GM23338 (cell line): ENCODE results near the gene LRP1B. TPM values are rescaled to one million over a fixed set of nuclear protein-coding genes. Genes with fewer than 3 reads are reported as not detected.
A peak's percentile ranks its signal among the peaks of the same experiment; 100 is the strongest.

Source experiments
- ATAC-seq: fragments of 200-7000 bp; cut with Tn5 transposase; 3 replicates; pipeline ENCODE4 v1.9.1; 2020
- DNase-seq: peaks from one replicate; pipeline ENCODE4 v3.0.0-alpha.2; 2015; ENCODE audit warnings: low spot score
- H2AFZ ChIP-seq: fragments of 200-600 bp; sonication (generic); 2 replicates; pipeline ENCODE4 v1.8.0; 2016; ENCODE audit warnings: antibody characterized with exemption, mild to moderate bottlenecking, moderate library complexity
- H3F3A ChIP-seq: fragments of 200-600 bp; sonication (generic); replicated peaks from 2 replicates; pipeline ENCODE4 v1.8.0; 2017; ENCODE audit warnings: antibody characterized with exemption, mixed run types, low read depth
- H3K27ac ChIP-seq: fragments of 200-600 bp; sonication (generic); 2 replicates; pipeline ENCODE4 v1.6.1; 2016; ENCODE audit warnings: low read depth
- H3K27me3 ChIP-seq: fragments of 200-600 bp; sonication (generic); 2 replicates; pipeline ENCODE4 v1.8.0; 2016; ENCODE audit warnings: mild to moderate bottlenecking, mixed run types, moderate library complexity; ENCODE audit not compliant: insufficient read depth
- H3K36me3 ChIP-seq: fragments of 200-600 bp; sonication (generic); 2 replicates; pipeline ENCODE4 v1.8.0; 2016; ENCODE audit warnings: mild to moderate bottlenecking; ENCODE audit not compliant: insufficient read depth
- H3K4me1 ChIP-seq: fragments of 200-600 bp; sonication (generic); 2 replicates; pipeline ENCODE4 v1.8.0; 2016; ENCODE audit warnings: mild to moderate bottlenecking, moderate library complexity; ENCODE audit not compliant: insufficient read depth
- H3K4me2 ChIP-seq: fragments of 200-600 bp; sonication (generic); 2 replicates; pipeline ENCODE4 v1.7.1; 2017; ENCODE audit warnings: mixed run types
- H3K4me3 ChIP-seq: fragments of 200-600 bp; sonication (generic); 2 replicates; pipeline ENCODE4 v1.6.1; 2016; ENCODE audit warnings: mixed run types
- H3K79me2 ChIP-seq: fragments of 200-600 bp; sonication (generic); replicated peaks from 2 replicates; pipeline ENCODE4 v1.8.0; 2017; ENCODE audit warnings: mild to moderate bottlenecking; ENCODE audit not compliant: insufficient read depth
- H3K9me2 ChIP-seq: fragments of 200-600 bp; sonication (generic); 2 replicates; pipeline ENCODE4 v1.8.0; 2017; ENCODE audit not compliant: insufficient read depth
- H4K20me1 ChIP-seq: fragments of 200-600 bp; sonication (generic); replicated peaks from 2 replicates; pipeline ENCODE4 v1.8.0; 2017; ENCODE audit warnings: mild to moderate bottlenecking; ENCODE audit not compliant: insufficient read depth
- H3K27ac Mint-ChIP-seq: 2 replicates; pipeline ENCODE4 v1.8.0; 2020; ENCODE audit warnings: inconsistent platforms, mild to moderate bottlenecking, moderate library complexity, mixed read lengths
- H3K27me3 Mint-ChIP-seq: 3 replicates; pipeline ENCODE4 v1.8.0; 2022; ENCODE audit warnings: low read depth, mild to moderate bottlenecking, moderate library complexity, mixed read lengths, inconsistent platforms; ENCODE audit not compliant: insufficient read depth, poor library complexity
- H3K36me3 Mint-ChIP-seq: 3 replicates; pipeline ENCODE4 v1.8.0; 2021; ENCODE audit warnings: low read depth, mild to moderate bottlenecking, inconsistent platforms, moderate library complexity, mixed read lengths
- H3K4me1 Mint-ChIP-seq: 3 replicates; pipeline ENCODE4 v1.8.0; 2020; ENCODE audit warnings: mild to moderate bottlenecking, inconsistent platforms, mixed read lengths
- H3K4me3 Mint-ChIP-seq: 3 replicates; pipeline ENCODE4 v1.8.0; 2021; ENCODE audit warnings: moderate library complexity, mild to moderate bottlenecking, inconsistent platforms, mixed read lengths
- H3K9me3 Mint-ChIP-seq: 3 replicates; pipeline ENCODE4 v1.8.0; 2020; ENCODE audit warnings: moderate library complexity, mild to moderate bottlenecking, inconsistent platforms, mixed read lengths
- EZH2 ChIP-seq: fragments of 200-600 bp; sonication (generic); IDR thresholded peaks from one replicate; pipeline ENCODE4 v1.8.0; 2017; ENCODE audit warnings: antibody characterized with exemption, mild to moderate bottlenecking, low read depth; ENCODE audit not compliant: unreplicated experiment
- EZH2phosphoT487 ChIP-seq: fragments of 200-600 bp; sonication (generic); IDR thresholded peaks from one replicate; pipeline ENCODE4 v1.8.1; 2018; ENCODE audit warnings: antibody characterized with exemption; ENCODE audit not compliant: unreplicated experiment
- JUNB ChIP-seq: IDR thresholded peaks from one replicate; pipeline ENCODE4 v1.6.1; 2016; ENCODE audit warnings: antibody characterized with exemption; ENCODE audit not compliant: unreplicated experiment
- NANOG ChIP-seq: IDR thresholded peaks from 2 replicates; pipeline ENCODE4 v1.6.1; 2016; ENCODE audit warnings: antibody characterized with exemption, borderline replicate concordance
- REST ChIP-seq: IDR thresholded peaks from one replicate; pipeline ENCODE4 v1.6.1; 2018; ENCODE audit warnings: antibody characterized with exemption; ENCODE audit not compliant: unreplicated experiment
- STAT1 ChIP-seq: IDR thresholded peaks from one replicate; pipeline ENCODE4 v1.6.1; 2016; ENCODE audit warnings: antibody characterized with exemption; ENCODE audit not compliant: unreplicated experiment
- ZNF114 ChIP-seq: fragments of 250-450 bp; sonication (Bioruptor Pico); IDR thresholded peaks from 2 replicates; pipeline ENCODE4 v1.5.0; 2020; ENCODE audit warnings: mild to moderate bottlenecking, moderate library complexity
- ZNF331 ChIP-seq: fragments of 250-450 bp; sonication (Bioruptor Pico); IDR thresholded peaks from 2 replicates; pipeline ENCODE4 v1.5.0; 2020; ENCODE audit warnings: low read depth, mild to moderate bottlenecking, moderate library complexity
- ZNF462 ChIP-seq: fragments of 250-450 bp; sonication (Bioruptor Pico); IDR thresholded peaks from 2 replicates; pipeline ENCODE4 v1.5.0; 2020; ENCODE audit warnings: mild to moderate bottlenecking, moderate library complexity
- polyA plus RNA-seq: library from polyadenylated mRNA; unstranded; fragments of >200 nt; fragmentation: Nextera tagmentation; extraction: Ambion mirVana; gene quantifications from 2 replicates; pipeline ENCODE4 v1.2.1, GENCODE V29; 2016
- total RNA-seq: library from RNA; depleted of rRNA; stranded (reverse); fragments of >200 nt; shearing (Covaris generic); gene quantifications from 2 replicates; pipeline ENCODE4 v1.2.3, GENCODE V29; 2014
- TF ChIP-seq, protein P1 (sequence below): IDR thresholded peaks from 2 replicates; pipeline ENCODE4 v1.6.1; 2016; ENCODE audit warnings: antibody characterized with exemption

The LRP1B gene
- total and polyA plus RNA-seq, 2 experiments from 2014 or later, result 0.15 to 0.97 TPM

DNA sequence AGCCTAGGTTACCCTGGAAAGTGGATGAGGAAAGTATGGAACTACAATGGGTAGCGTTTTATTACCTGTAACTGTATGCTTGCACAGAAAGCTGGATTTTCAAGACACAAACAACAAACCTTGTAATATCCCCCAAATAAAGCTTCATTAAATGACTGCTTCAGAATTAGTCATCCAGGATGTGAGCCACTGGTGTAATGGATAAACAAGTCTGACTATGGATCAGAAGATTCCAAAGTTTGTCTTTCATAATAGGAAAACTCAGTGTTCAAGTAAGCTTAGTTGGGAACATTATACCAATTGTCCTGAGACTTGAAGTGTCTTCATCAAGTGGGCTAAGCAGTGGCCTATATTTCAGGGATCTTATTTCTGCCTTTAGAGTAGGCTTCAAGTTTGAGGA is 518.8 kb downstream of the LRP1B start:
- peak overlapping the region; percentile 7 for H3K4me2 ChIP-seq
- no peaks in the 10 kb centered on the region for H4K20me1 ChIP-seq
- peak overlapping the region; percentile 8; the same call in 1 of the 2 replicates for H3K4me3 ChIP-seq
- peaks cover 1% of the 10 kb centered on the region for H3K27me3 Mint-ChIP-seq
- H2AFZ ChIP-seq, result no peak overlapping the region
- peaks cover 37% of the 10 kb centered on the region for H3K36me3 Mint-ChIP-seq
- H3K27ac Mint-ChIP-seq, result peak overlapping the region; percentile 96
- no peaks in the 10 kb centered on the region for H3K9me2 ChIP-seq
- H3K79me2 ChIP-seq, result no peaks in the 10 kb centered on the region
- no peaks in the 10 kb centered on the region for H3K27me3 ChIP-seq
- ATAC-seq (no peak), DNase-seq (no peak)
- H3K27ac ChIP-seq, result peak overlapping the region; percentile 56
- TF ChIP-seq, protein P1, sequence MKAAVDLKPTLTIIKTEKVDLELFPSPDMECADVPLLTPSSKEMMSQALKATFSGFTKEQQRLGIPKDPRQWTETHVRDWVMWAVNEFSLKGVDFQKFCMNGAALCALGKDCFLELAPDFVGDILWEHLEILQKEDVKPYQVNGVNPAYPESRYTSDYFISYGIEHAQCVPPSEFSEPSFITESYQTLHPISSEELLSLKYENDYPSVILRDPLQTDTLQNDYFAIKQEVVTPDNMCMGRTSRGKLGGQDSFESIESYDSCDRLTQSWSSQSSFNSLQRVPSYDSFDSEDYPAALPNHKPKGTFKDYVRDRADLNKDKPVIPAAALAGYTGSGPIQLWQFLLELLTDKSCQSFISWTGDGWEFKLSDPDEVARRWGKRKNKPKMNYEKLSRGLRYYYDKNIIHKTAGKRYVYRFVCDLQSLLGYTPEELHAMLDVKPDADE, result no peak
- TF ChIP-seq ZNF462 (CRISPR knock-in tag) (no peak), STAT1 (no peak), EZH2 (no peak), REST (no peak), ZNF114 (no peak), EZH2phosphoT487 (no peak), ZNF331 (CRISPR knock-in tag) (no peak), NANOG (no peak), JUNB (no peak)
- H3K36me3 ChIP-seq, result no peaks in the 10 kb centered on the region
- H3K4me3 Mint-ChIP-seq, result peak overlapping the region; percentile 58
- H3F3A ChIP-seq, result no peaks in the 10 kb centered on the region
- H3K4me1 ChIP-seq, result peaks cover 31% of the 10 kb centered on the region
- H3K4me1 Mint-ChIP-seq, result peaks cover 35% of the 10 kb centered on the region
- peaks cover 14% of the 10 kb centered on the region for H3K9me3 Mint-ChIP-seq
